ENCODE measurements around the gene ZBTB12.
A peak's percentile ranks its signal among the peaks of the same experiment; 100 is the strongest.

DNA sequence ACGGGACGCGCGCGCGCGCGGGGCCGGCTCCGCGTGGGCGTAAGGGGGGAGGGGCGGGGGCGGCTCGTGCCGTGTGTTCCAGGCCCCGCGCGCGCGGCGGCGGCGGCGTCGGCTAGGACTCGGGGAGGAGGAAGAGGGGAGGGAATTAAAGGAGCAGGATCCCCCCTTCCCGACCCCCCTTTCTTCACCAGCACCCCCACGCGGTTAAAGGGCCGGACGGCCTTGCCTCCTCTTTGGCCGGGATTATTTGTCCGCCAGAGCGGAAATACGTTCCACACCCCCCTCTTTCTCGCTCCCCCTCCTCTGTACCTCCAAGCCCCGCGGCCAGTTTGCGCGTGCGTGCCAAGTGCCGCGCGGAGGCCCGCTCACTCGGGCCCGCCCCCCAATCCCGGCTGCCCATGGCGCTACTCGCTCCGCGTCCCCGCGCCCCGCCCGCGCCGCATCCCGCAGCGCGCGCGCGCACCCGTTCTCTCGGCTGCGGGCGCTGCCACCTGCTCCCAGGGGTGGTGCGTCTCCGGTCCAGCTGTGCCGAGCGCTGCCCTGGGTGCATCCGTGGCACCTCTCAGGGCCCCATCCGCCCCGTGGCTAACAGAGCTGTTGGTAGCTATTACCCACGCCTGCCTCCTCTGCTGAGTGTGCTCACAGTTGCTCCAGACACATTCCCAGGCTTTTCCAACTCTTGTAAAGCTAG, at the start of gene ZBTB12:
- no peak for TF ChIP-seq EZH2 (IDR thresholded peaks at IDR 0.05)
- peak; percentile 66; the same call in 1 of the 2 replicates for TF ChIP-seq POLR2AphosphoS5 (IDR thresholded peaks at IDR 0.05; ENCODE audit: borderline replicate concordance, low read depth, low read length)
- TF ChIP-seq FOXP2 (optimal IDR thresholded peaks at IDR 0.05; ENCODE audit: control extremely low read depth, extremely low read length, insufficient read depth), result no peak

All from SK-N-MC (cell line).